ENCODE measurements around the gene LLCFC1.

Gene LLCFC1

DNA sequence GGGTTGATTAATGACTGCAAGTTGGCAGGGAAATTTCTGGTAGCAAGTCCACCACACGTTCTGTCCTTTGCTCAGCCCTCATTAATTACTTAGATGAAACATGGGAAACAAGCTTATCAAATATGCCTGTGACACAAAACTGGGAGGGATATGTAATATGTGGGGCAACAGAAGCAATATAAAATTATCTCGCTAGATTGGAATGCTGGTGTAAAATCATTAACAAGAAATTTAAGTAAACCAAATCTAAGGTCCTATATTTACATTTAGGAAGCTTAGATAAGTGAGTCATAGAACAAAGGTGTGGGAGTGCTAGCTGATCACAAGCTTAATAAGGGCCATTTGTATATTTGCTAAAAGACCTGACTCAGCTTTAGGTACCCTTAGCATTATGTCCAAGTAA is 29.3 kb upstream of the LLCFC1 start:
- TF ChIP-seq, protein P1, sequence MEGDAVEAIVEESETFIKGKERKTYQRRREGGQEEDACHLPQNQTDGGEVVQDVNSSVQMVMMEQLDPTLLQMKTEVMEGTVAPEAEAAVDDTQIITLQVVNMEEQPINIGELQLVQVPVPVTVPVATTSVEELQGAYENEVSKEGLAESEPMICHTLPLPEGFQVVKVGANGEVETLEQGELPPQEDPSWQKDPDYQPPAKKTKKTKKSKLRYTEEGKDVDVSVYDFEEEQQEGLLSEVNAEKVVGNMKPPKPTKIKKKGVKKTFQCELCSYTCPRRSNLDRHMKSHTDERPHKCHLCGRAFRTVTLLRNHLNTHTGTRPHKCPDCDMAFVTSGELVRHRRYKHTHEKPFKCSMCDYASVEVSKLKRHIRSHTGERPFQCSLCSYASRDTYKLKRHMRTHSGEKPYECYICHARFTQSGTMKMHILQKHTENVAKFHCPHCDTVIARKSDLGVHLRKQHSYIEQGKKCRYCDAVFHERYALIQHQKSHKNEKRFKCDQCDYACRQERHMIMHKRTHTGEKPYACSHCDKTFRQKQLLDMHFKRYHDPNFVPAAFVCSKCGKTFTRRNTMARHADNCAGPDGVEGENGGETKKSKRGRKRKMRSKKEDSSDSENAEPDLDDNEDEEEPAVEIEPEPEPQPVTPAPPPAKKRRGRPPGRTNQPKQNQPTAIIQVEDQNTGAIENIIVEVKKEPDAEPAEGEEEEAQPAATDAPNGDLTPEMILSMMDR (IDR thresholded peaks at IDR 0.05), result no peak
- no peak for TF ChIP-seq ZFX (IDR thresholded peaks at IDR 0.05; ENCODE audit: borderline replicate concordance)
- no peak overlapping the region for H3K27ac ChIP-seq

DNA sequence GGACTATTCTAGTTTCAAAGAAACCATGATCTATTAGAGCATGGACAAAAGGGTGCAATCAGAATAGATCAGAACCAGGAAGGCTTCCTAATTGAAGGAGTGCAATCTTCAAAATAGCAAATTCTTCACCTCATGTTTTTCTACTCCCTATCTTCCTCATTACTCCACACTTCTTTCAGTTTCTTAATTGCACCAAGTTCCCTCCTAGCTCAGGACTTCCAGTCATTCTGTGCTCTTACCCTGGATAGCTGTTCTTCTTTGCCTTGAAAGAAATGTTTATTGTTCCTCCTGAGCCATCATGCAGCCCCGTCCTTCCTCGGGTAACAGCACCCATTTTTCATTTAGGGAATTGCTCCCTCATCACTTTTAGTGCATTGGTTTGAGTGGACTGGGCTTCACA is 28.8 kb upstream of the LLCFC1 start:
- no peak overlapping the region for H3K27ac ChIP-seq
- no peak for TF ChIP-seq ZFX (IDR thresholded peaks at IDR 0.05; ENCODE audit: borderline replicate concordance)
- TF ChIP-seq, protein P1 (IDR thresholded peaks at IDR 0.05), result no peak

DNA sequence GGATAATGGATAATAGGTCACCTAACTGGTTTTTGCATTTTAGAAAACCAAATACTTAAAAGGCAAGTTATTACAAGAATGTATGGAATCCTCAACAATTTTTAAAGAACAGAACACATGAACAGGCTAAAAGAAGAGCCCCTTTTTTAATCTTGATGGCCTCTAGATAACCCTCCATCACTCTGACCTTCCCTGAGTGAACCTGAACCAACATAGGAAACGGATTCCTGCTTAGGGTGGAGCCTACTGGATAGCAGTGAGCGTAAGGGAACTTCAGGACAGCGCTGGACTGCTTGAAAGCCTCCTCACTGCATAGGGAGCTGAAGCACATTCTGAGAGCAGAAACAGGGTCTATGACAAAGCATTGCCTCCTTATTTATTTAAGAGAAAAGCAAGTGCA is 26.2 kb upstream of the LLCFC1 start:
- TF ChIP-seq ZFX (IDR thresholded peaks at IDR 0.05; ENCODE audit: borderline replicate concordance), result no peak
- TF ChIP-seq, protein P1 (IDR thresholded peaks at IDR 0.05), result no peak

DNA sequence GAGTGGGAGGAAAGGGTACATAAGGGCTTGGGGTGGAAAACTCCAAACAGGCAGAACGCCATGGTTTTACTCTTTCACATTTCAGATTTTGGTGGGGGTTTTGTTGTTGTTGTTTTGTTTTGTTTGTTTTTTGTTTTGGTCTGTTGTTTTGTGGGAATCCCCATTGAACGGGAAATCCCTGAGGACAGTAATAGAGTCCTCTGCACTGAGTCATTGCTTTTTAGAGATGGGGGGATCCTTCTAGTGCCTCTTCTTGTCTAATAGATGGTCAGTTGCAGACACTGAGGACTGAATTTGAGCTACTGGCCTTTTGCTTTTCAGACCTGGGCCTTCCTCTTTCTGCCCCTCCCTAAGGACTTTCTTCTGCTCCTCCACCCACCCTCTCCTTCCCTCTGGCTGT is 25.7 kb upstream of the LLCFC1 start:
- no peak overlapping the region for H3K27ac ChIP-seq
- TF ChIP-seq ZFX (IDR thresholded peaks at IDR 0.05; ENCODE audit: borderline replicate concordance), result no peak
- TF ChIP-seq, protein P1 (IDR thresholded peaks at IDR 0.05), result no peak

More for the DNA sequence above, 26.2 kb upstream of the LLCFC1 start:
- no peak overlapping the region for H3K27ac ChIP-seq

DNA sequence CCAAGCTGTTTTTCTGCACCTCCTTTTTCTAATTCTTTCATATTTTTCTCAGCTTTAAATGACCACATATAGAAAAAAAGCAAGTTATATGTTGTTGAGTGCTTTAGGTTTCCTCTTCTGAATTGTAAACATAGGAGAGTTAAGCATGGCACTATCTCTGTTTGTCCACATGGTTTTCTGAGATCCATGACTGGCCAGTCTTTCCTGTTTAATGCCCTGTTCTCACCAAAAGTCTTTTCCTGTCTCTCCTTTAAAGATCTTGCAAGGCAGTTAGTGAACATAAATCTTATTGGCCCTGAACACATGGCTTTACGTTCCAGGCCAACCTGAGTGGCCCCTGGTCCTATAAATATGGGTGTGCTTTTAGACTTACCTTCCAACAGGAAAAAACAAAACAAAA is 25.2 kb upstream of the LLCFC1 start:
- TF ChIP-seq ZFX (IDR thresholded peaks at IDR 0.05; ENCODE audit: borderline replicate concordance), result no peak
- TF ChIP-seq, protein P1 (IDR thresholded peaks at IDR 0.05), result no peak
- no peak overlapping the region for H3K27ac ChIP-seq

DNA sequence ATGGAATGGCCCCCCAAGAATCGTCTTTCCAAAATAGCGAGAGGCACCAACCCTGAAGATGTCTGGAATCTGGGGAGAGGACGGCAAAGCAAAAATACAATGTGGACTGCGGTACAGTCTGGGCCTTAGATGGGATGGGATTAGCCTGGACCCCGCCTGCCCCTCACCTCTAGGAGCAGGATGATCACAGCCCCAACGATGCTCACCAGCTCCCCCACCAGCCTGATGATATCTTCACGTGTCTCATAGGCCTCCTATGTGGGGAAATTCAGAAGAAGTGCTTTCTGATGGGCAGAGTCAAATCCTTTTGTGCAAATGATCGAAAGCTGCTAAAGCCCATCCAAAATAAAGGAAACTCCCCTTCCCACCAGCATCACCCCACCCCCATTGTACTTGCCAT is 24.0 kb upstream of the LLCFC1 start:
- no peak overlapping the region for H3K27ac ChIP-seq
- TF ChIP-seq, protein P1 (IDR thresholded peaks at IDR 0.05), result no peak
- no peak for TF ChIP-seq ZFX (IDR thresholded peaks at IDR 0.05; ENCODE audit: borderline replicate concordance)

DNA sequence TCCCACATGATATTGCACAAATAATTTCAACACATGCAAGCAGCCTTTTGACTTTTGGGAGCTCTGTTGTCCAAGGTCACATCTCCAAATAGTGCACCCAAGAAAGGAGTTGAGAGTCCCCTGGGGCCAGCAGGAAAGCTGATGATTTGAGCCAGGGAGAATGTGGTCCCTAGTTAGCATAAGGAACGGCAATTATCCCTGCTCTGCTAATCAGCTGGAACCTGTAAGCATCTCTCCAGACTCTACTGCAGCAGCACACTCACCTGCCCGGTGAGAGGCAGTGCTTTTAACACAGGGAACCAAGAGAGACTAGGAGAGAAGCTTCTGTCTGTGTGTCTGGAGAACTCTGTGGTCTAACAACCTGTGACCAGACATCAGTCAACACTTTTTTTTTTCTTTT is 22.8 kb upstream of the LLCFC1 start:
- H3K27ac ChIP-seq, result no peak overlapping the region
- no peak for TF ChIP-seq ZFX (IDR thresholded peaks at IDR 0.05; ENCODE audit: borderline replicate concordance)
- TF ChIP-seq, protein P1 (IDR thresholded peaks at IDR 0.05), result no peak
